Activated T-helper 17 cell treated with anti-CD3 and anti-CD28 coated beads, Interleukin-2, amount 50 U/mL, for 72 hours (primary cell): ENCODE measurements around the gene NXPH1. TPM values are rescaled to one million over a fixed set of nuclear protein-coding genes. Genes with fewer than 3 reads are reported as not detected.

ENCODE experiments used
- ATAC-seq: fragments of 150-1000 bp; cut with Tn5 transposase; replicated peaks from 2 replicates; pipeline ENCODE4 v1.10.0; 2021; ENCODE audit warnings: mild to moderate bottlenecking, moderate library complexity
- H3K27ac Mint-ChIP-seq: one replicate; pipeline ENCODE4 v1.8.0; 2022; ENCODE audit warnings: mixed read lengths
- H3K27me3 Mint-ChIP-seq: one replicate; pipeline ENCODE4 v1.8.0; 2022; ENCODE audit warnings: mixed read lengths
- H3K36me3 Mint-ChIP-seq: one replicate; pipeline ENCODE4 v1.8.0; 2022; ENCODE audit warnings: low read depth, mild to moderate bottlenecking, mixed read lengths
- H3K4me1 Mint-ChIP-seq: one replicate; pipeline ENCODE4 v1.8.0; 2022; ENCODE audit warnings: mixed read lengths
- H3K4me3 Mint-ChIP-seq: one replicate; pipeline ENCODE4 v1.8.0; 2022; ENCODE audit warnings: mild to moderate bottlenecking, mixed read lengths
- H3K9me3 Mint-ChIP-seq: one replicate; pipeline ENCODE4 v1.8.0; 2022; ENCODE audit warnings: mixed read lengths
- total RNA-seq, 2 donors: library from RNA; stranded (reverse); gene quantifications; one replicate each; pipeline ENCODE4 v1.2.3, GENCODE V29; 2022

The NXPH1 gene
- total RNA-seq, 2 donors from 2014 or later, result not detected

DNA sequence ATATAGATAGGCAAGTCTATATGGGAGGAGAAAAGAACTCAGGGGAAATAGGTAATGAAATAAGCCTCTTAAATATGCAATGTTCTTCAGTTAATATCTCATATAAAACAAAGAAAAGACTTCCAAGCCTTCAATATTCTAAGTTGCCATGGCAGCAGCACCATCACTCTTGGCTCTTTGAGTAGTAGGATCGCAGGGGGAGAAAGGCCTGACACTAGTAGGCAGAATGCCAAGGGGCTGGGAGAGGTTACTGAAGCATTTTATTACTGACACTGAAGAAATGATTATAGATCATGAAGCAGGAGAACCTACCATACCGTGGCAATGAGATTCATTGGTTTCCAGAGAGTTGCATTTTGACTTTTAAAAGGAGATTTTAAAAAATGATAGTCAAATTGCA lies 193.9 kb downstream of the NXPH1 start:
- Mint-ChIP-seq H3K4me1 (no peaks in the 10 kb centered on the region), H3K4me3 (no peak overlapping the region), H3K27ac (no peak overlapping the region), H3K27me3 (no peaks in the 10 kb centered on the region), H3K36me3 (no peaks in the 10 kb centered on the region), H3K9me3 (no peaks in the 10 kb centered on the region)
- ATAC-seq, result no peak

DNA sequence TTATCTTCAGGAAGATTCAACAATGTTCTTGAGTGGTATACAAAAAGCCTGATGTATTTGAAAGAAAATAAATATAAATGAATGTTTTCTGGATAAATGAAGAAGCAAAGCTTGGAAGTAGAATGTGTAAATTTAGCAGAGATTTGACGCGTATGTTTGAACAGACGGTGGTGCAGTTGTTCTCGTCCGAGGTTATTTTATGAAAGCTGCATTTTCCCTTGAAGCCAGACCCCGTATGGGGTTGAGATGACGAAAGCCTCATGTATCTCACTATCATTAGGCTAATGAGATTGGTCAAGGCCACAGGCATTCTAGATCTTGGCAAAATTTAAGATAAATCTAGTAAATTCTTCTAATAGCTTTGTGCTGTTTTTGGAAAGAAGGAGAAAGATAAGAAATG lies 195.2 kb downstream of the NXPH1 start:
- ATAC-seq, result no peak

DNA sequence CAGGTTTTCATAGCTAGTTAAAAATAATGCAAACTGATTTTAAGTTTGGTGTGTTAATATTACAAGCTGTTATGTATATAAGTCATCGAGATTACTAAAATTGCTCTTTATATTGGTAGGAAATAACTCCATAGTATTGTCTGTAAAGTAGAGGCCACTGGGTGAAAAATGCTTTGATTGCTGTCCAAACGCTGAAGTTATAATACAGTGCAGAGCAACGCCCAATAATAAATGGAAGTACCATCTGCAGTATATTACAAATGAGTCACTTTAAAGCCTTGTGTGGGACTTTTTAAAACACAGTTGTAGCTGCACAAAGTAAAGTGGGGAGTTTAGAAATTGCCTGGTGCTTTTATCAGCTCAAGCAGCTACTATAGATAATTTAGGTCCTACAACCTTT lies 196.1 kb downstream of the NXPH1 start:
- Mint-ChIP-seq H3K9me3 (no peaks in the 10 kb centered on the region), H3K4me3 (no peak overlapping the region), H3K27me3 (no peaks in the 10 kb centered on the region), H3K36me3 (no peaks in the 10 kb centered on the region), H3K27ac (no peak overlapping the region), H3K4me1 (no peaks in the 10 kb centered on the region)
- ATAC-seq, result no peak

More for the DNA sequence above, 195.2 kb downstream of the NXPH1 start:
- no peaks in the 10 kb centered on the region for H3K36me3 Mint-ChIP-seq
- no peaks in the 10 kb centered on the region for H3K9me3 Mint-ChIP-seq
- no peaks in the 10 kb centered on the region for H3K27me3 Mint-ChIP-seq
- H3K27ac Mint-ChIP-seq, result no peak overlapping the region
- H3K4me1 Mint-ChIP-seq, result no peaks in the 10 kb centered on the region
- H3K4me3 Mint-ChIP-seq, result no peak overlapping the region

DNA sequence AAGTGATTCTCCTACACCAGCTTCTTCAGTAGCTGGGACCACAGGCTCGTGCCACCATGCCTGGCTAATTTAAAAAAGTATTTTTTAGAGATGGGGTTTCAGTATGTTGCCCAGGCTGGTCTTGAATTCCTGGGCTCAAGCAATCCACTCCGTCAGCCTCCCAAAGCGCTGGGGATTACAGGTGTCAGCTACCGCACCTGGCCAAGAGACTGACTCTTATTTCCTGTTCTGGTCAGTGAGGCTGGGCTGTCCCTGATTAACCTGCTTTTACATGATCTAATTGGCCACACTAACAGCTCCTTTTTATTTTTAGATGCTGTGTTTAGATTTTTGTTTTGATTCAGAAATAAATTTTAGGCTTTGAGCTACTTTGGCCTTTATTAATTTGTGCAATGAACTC lies 203.9 kb downstream of the NXPH1 start:
- Mint-ChIP-seq H3K9me3 (no peaks in the 10 kb centered on the region), H3K27ac (no peak overlapping the region), H3K36me3 (no peaks in the 10 kb centered on the region), H3K4me3 (no peak overlapping the region), H3K27me3 (no peaks in the 10 kb centered on the region), H3K4me1 (no peaks in the 10 kb centered on the region)
- ATAC-seq, result no peak

DNA sequence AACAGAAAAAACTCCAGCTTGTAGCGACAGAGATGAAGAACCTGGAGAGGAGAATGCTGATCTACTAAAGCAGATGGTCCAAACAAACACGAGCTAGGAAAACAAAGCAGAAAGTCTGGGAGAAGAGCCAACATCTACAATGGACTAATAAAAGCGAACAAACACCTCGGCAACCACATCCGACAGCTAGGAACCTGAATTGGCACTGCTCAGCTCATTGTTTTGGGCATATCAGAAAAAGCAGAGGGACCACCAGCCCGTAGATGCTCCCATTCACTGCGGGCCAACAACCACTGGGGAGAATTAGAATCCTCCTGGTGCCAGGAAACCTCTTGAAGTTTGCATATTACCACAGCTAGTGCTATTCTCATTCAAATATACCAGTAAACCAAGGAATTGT lies 204.7 kb downstream of the NXPH1 start:
- no peaks in the 10 kb centered on the region for H3K4me1 Mint-ChIP-seq
- ATAC-seq, result no peak
- H3K27ac Mint-ChIP-seq, result no peak overlapping the region
- H3K36me3 Mint-ChIP-seq, result no peaks in the 10 kb centered on the region
- no peak overlapping the region for H3K4me3 Mint-ChIP-seq
- no peaks in the 10 kb centered on the region for H3K27me3 Mint-ChIP-seq
- H3K9me3 Mint-ChIP-seq, result no peaks in the 10 kb centered on the region

DNA sequence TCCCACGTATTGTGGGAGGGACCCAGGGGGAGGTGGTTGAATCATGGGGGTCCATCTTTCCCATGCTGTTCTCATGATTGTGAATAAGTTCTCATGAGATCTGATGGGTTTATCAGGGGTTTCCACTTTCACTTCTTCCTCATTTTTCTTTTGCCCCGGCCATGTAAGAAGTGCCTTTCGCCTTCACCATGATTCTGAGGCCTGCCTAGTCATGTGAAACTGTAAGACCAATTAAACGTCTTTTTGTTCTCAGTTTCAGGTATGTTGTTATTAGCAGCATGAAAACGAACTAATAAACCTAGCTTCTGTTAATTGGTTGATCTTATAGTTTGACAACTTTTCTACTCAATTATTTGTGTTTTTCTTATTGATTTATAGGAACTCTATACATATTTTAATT lies 206.3 kb downstream of the NXPH1 start:
- Mint-ChIP-seq H3K4me1 (no peaks in the 10 kb centered on the region), H3K27me3 (no peaks in the 10 kb centered on the region), H3K27ac (no peak overlapping the region), H3K4me3 (no peak overlapping the region), H3K9me3 (no peaks in the 10 kb centered on the region), H3K36me3 (no peaks in the 10 kb centered on the region)
- no peak for ATAC-seq

DNA sequence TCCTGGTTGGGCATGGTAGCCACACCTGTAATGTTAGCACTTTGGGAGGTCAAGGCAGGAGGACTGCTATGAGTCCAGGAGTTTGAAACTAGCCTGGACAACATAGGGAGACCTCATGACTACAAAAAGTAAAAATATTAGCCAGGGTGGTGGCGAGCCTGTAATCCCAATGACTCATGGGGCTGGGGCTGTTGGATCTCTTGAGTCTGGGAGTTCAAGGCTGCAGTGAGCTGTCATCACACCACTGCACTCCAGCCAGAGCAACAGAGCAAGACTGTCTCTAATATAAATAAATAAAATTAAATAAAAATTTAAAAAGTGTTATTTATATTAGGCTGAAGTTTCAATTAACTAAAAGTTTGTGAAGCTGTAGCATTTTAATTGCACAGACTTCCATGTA lies 207.3 kb downstream of the NXPH1 start:
- ATAC-seq, result no peak
- Mint-ChIP-seq H3K4me3 (no peak overlapping the region), H3K36me3 (no peaks in the 10 kb centered on the region), H3K27me3 (no peaks in the 10 kb centered on the region), H3K27ac (no peak overlapping the region), H3K4me1 (no peaks in the 10 kb centered on the region), H3K9me3 (no peaks in the 10 kb centered on the region)

DNA sequence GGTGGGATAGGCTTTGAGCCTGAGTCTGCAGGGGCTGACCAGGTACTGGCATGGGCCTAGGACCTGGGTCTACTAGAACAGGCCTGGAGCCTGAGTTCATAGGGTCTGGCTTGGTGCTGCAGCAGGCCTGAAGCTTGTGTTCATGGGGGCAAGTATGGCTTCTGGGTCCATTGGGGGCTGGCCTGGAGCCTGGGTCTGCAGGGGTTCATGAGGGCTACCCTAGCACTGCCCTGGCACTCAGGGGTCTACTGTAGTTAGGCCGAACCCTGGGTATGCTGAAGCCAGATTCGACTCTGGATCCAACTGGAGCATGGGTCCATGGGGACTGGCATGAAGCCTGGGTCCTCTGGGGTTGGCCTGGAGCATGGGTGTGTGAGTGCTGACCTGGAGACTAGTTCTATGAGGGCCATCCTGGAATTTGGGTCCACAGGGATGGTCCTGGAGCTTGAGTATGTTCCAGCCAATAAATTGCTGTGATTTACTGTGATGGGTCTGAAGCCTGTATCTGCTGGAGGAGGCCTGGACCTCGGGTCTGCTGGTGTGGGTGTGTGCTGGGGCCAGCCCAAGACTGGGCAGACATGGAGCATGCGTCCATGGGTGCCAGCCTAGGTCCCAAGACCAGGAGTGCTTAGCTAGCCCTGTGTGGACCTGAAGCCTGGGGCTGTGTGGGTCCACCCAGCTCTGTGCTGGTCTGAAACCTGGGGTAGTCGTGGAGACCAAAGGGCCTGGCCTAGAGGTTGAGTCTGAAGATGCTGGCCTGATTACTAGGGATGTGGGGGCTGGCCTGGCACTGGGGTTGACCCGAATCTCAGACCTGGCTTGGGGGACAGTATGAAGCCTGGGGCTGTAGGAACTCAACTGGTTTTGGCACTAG lies 235.5 kb downstream of the NXPH1 start:
- H3K4me3 Mint-ChIP-seq, result no peak overlapping the region
- no peak for ATAC-seq

DNA sequence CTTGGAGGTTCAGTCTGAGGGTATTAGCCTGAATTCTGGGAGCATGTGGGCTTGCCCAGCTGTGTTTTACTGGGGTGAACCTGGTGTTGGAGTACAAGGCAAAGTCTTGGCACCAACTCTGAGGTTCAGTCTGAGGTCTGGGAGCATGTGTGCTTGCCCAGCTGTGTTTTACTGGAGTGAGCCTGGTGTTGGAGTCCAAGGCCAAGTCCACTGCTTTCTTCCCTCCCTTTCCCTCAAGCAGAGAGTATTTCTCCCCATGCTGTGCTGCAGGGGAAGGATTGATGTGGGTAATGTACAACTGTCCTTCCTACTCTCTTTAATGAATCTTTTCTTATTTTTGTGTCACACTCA lies 236.1 kb downstream of the NXPH1 start:
- H3K27me3 Mint-ChIP-seq, result no peaks in the 10 kb centered on the region
- H3K4me3 Mint-ChIP-seq, result no peak overlapping the region
- H3K9me3 Mint-ChIP-seq, result no peaks in the 10 kb centered on the region
- no peaks in the 10 kb centered on the region for H3K4me1 Mint-ChIP-seq
- H3K36me3 Mint-ChIP-seq, result no peaks in the 10 kb centered on the region
- no peak for ATAC-seq
- no peak overlapping the region for H3K27ac Mint-ChIP-seq

More for the DNA sequence above, 235.5 kb downstream of the NXPH1 start:
- H3K27ac Mint-ChIP-seq, result no peak overlapping the region
- no peaks in the 10 kb centered on the region for H3K36me3 Mint-ChIP-seq
- H3K4me1 Mint-ChIP-seq, result no peaks in the 10 kb centered on the region
- no peaks in the 10 kb centered on the region for H3K9me3 Mint-ChIP-seq
- no peaks in the 10 kb centered on the region for H3K27me3 Mint-ChIP-seq

DNA sequence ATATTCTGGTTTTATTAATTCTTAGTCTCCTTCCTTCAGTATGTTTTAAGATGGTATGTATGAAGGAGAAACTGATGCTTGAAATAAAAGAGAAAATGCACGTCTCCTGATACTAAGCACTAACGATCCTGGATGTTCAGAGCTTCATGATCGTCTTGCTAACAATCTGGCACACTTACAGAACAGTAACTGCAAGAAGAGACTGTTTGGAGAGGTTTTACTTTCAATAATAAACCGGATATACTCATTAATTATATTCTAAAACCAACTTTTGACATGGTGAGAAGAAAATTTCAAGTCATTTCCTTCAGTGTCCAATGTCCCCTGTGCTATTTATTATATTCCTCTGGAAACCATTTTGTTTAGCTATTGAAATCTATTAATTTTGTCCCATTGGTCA lies 251.0 kb downstream of the NXPH1 start:
- no peaks in the 10 kb centered on the region for H3K27me3 Mint-ChIP-seq
- ATAC-seq, result no peak
- H3K9me3 Mint-ChIP-seq, result no peaks in the 10 kb centered on the region
- H3K4me1 Mint-ChIP-seq, result no peaks in the 10 kb centered on the region
- no peak overlapping the region for H3K4me3 Mint-ChIP-seq
- H3K36me3 Mint-ChIP-seq, result no peaks in the 10 kb centered on the region
- no peak overlapping the region for H3K27ac Mint-ChIP-seq

DNA sequence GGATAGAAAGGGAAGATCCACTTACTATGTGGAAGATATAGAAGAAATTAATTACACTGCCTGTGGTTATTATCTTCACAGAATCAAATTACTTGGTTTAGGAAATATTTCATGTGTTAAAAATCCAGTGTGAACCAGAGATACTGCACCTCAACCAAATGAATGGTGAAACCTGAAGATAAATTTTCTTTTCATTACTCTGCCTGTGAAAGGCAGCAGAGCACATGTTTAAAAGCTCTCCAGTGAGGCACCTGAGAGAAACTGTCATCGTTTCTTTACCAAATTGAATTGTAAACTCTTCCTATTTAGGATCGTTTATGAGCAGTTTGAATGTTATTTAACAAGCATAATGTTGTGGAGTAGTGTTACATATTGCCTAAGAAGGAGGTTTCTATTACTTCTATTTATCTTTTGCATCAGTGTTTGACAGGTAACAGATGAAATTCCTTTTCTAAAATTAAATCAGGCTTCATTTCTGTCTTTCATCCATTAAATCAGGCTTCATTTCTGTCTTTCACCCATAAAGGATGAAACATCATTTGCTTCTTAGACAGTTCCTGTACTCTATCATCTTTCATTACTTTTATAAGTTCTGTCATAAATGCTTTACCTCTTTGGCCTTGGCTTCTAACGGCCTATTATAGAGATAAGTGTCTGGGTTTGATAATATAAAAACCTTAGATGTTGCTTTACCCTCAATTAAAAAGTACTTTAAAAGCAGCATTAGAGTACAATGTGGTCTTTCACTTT lies 266.6 kb downstream of the NXPH1 start:
- Mint-ChIP-seq H3K27ac (no peak overlapping the region), H3K9me3 (peaks cover 7% of the 10 kb centered on the region), H3K36me3 (no peaks in the 10 kb centered on the region), H3K4me1 (no peaks in the 10 kb centered on the region), H3K27me3 (no peaks in the 10 kb centered on the region), H3K4me3 (no peak overlapping the region)
- no peak for ATAC-seq

DNA sequence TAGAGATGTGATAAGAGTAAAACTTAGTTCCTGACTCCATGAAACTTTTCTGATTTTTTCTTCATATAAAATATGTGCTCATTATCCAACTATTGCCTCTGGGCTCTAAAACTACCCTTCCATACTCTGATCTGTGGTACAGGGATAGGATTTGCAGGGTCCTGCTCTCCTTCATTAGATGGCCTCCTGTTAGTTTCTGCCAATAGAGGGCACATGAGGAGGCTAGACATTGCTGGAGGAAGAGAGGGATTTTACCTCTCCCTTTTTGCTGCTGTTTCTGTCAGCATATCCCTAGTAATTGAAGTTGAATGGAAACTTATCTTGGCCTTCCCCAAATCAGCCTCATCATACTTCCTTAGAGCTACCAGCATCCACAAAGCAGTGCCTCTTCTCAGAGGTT lies 269.4 kb downstream of the NXPH1 start:
- Mint-ChIP-seq H3K36me3 (no peaks in the 10 kb centered on the region), H3K4me3 (no peak overlapping the region), H3K27ac (no peak overlapping the region)

DNA sequence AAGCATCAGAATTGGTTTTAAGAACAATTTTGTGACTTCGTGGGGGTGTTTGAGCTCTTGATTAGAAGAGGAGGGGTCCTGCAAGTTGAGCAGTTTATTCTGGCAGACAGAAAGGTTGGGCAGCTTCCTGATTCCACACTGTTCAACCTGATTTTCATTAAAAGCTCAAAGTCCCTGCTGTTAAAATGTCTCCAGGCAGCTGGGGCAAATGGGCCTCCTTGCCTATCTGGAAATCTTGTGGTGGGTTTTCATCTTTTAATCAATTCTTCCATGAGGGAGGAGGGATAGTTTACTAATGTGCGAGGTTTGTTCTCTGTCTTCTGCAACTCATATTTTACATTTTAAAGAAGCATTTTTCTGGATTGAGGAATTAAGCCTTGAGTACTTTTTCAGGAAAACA lies 276.7 kb downstream of the NXPH1 start:
- no peak overlapping the region for H3K27ac Mint-ChIP-seq
- no peak overlapping the region for H3K4me3 Mint-ChIP-seq
- no peaks in the 10 kb centered on the region for H3K27me3 Mint-ChIP-seq
- H3K9me3 Mint-ChIP-seq, result no peaks in the 10 kb centered on the region
- H3K36me3 Mint-ChIP-seq, result no peaks in the 10 kb centered on the region
- H3K4me1 Mint-ChIP-seq, result no peaks in the 10 kb centered on the region
- ATAC-seq, result no peak

More for the DNA sequence above, 269.4 kb downstream of the NXPH1 start:
- H3K9me3 Mint-ChIP-seq, result no peaks in the 10 kb centered on the region
- H3K4me1 Mint-ChIP-seq, result no peaks in the 10 kb centered on the region
- ATAC-seq, result no peak
- no peaks in the 10 kb centered on the region for H3K27me3 Mint-ChIP-seq

DNA sequence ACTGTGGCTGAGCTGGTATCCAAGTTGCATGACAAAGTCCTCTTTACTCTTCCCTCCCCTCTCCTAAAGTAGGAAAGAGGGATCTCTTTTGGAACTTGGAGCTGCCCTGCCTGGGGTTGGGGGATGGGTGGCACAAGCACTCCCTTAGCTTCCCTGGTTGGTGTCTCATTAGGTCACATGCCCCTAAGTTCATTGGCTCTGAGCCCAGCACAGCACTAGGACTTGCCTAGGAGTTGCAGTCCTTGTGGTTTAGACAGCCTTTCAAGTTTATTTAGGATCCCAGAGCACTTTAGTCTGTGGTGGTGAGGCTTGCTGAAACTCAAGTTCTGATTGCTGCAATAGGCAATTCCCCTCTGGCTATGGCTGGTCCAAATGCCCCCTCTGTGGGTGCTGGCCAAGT lies 281.4 kb downstream of the NXPH1 start:
- H3K27me3 Mint-ChIP-seq, result peaks cover 3% of the 10 kb centered on the region
- no peak overlapping the region for H3K4me3 Mint-ChIP-seq
- ATAC-seq, result no peak

DNA sequence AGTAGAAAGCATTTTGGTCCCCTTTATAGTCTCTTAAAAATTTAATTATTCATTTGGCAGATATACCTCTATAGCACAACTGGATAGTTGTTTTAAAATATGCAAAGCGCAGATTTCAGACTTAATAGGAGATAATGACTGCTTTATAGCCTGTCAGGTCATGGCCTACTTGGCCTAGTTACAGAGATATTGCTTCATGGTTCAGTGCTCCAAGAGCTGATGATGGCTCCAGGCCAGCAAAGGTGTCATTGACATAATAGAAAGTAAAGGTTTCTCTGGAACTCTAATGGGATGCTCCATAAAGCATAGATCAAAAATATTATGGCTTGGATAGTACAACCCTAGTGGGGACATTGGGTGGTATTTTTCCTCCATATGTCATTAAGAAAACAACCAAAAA lies 285.7 kb downstream of the NXPH1 start:
- H3K4me3 Mint-ChIP-seq, result no peak overlapping the region
- H3K9me3 Mint-ChIP-seq, result peaks cover 4% of the 10 kb centered on the region

More for the DNA sequence above, 281.4 kb downstream of the NXPH1 start:
- Mint-ChIP-seq H3K4me1 (no peaks in the 10 kb centered on the region), H3K9me3 (peaks cover 4% of the 10 kb centered on the region), H3K36me3 (no peaks in the 10 kb centered on the region), H3K27ac (no peak overlapping the region)

More for the DNA sequence above, 285.7 kb downstream of the NXPH1 start:
- H3K4me1 Mint-ChIP-seq, result no peaks in the 10 kb centered on the region
- peaks cover 3% of the 10 kb centered on the region for H3K27me3 Mint-ChIP-seq
- H3K36me3 Mint-ChIP-seq, result no peaks in the 10 kb centered on the region
- ATAC-seq, result no peak
- H3K27ac Mint-ChIP-seq, result no peak overlapping the region
